ENCODE data around the gene LRRTM4. TPM values are rescaled to one million over a fixed set of nuclear protein-coding genes. Genes with fewer than 3 reads are reported as not detected.

LRRTM4 gene
- total RNA-seq, 1 experiment from 2014 or later, result 0.13 TPM

GRCh38 chr2:76958749-76959148 is 563.4 kb downstream of the LRRTM4 start:
- peak; percentile 48 for DNase-seq (ENCODE audit: low spot score)
- ChIA-PET CTCF (no interaction called here), POLR2A (ENCODE audit: low non-redundant PET) (no interaction called here)
- H3K4me3 ChIP-seq (ENCODE audit: low read depth, low read length, poor library complexity, severe bottlenecking), result no peak overlapping the region
- no TSS peak for BruUV-seq (replicated peaks)
- TF ChIP-seq CTCF (conservative IDR thresholded peaks at IDR 0.05; ENCODE audit: low read depth, low read length) (no peak), EZH2 (IDR thresholded peaks at IDR 0.05; ENCODE audit: borderline replicate concordance, low read depth, low read length, poor library complexity, severe bottlenecking) (no peak)
- intact Hi-C loops (cut with micrococcal nuclease; ENCODE audit: unreplicated experiment), result no loop called here
- no peaks in the 10 kb centered on the region for H3K36me3 ChIP-seq (ENCODE audit: insufficient read depth, low read length, poor library complexity, severe bottlenecking)
- H3K27ac ChIP-seq (ENCODE audit: low read depth, low read length, poor library complexity, severe bottlenecking), result no peak overlapping the region
- no peaks in the 10 kb centered on the region for H3K27me3 ChIP-seq (replicated peaks; ENCODE audit: insufficient read depth, low read depth, low read length, poor library complexity)
- H3K4me1 ChIP-seq (ENCODE audit: insufficient read depth, low read length, poor library complexity, severe bottlenecking), result no peaks in the 10 kb centered on the region
- no peaks in the 10 kb centered on the region for H3K9me3 ChIP-seq (ENCODE audit: low read depth, low read length, poor library complexity, severe bottlenecking)

DNA sequence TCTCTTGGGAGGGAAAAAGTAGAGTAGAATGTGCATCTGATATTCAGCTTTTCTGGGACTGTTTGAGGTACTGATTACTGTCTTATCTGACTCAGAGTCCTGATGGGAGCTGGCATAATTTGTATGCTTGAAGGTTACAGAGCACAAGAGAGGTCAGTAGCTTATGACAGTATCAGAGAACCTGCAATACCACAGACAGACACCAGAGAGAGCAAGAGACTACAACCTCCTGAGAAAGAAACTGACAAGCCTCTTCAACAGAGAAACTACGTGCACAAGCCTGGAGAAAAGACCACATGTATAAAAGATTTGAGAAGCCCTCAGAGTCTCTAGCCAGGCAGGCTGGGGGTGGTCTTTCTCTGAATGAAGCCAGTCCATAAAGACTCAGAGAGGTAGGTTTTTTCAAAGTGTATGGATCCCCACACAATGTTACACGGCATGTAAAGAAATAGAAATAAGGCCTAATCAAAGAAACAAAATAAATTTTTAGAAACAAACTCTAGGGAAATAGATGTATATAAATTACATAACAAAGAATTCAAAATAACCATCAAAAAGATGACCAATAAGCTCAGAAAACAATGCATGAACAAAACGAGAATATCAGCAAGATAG is 568.3 kb downstream of the LRRTM4 start:
- peak; percentile 85 for DNase-seq (ENCODE audit: low spot score)
- Histone ChIP-seq H3K9me3 (ENCODE audit: low read depth, low read length, poor library complexity, severe bottlenecking) (no peaks in the 10 kb centered on the region), H3K4me3 (ENCODE audit: low read depth, low read length, poor library complexity, severe bottlenecking) (no peak overlapping the region), H3K27me3 (replicated peaks; ENCODE audit: insufficient read depth, low read depth, low read length, poor library complexity) (no peaks in the 10 kb centered on the region), H3K36me3 (ENCODE audit: insufficient read depth, low read length, poor library complexity, severe bottlenecking) (no peaks in the 10 kb centered on the region), H3K4me1 (ENCODE audit: insufficient read depth, low read length, poor library complexity, severe bottlenecking) (peaks cover 3% of the 10 kb centered on the region), H3K27ac (ENCODE audit: low read depth, low read length, poor library complexity, severe bottlenecking) (no peak overlapping the region)
- no TSS peak for BruUV-seq (replicated peaks)
- ChIA-PET POLR2A (ENCODE audit: low non-redundant PET) (no interaction called here), CTCF (interaction anchor here (0.6 to 1.2 kb wide), 2 partner anchors 568 to 1955 kb away, joined by 4 read pairs; partner anchors contain the start of gene LRRTM4)
- intact Hi-C loops (cut with micrococcal nuclease; ENCODE audit: unreplicated experiment), result loop anchor here (2.0 to 5.0 kb wide), 3 partner anchors 569 to 1109 kb away; partner anchors contain the start of gene LRRTM4
- TF ChIP-seq EZH2 (IDR thresholded peaks at IDR 0.05; ENCODE audit: borderline replicate concordance, low read depth, low read length, poor library complexity, severe bottlenecking) (no peak), CTCF (conservative IDR thresholded peaks at IDR 0.05; ENCODE audit: low read depth, low read length) (peak; percentile 81)

- ChIA-PET POLR2A (ENCODE audit: low non-redundant PET) (no interaction called here), CTCF (no interaction called here)
- H3K36me3 ChIP-seq (ENCODE audit: insufficient read depth, low read length, poor library complexity, severe bottlenecking), result no peaks in the 10 kb centered on the region
- no peaks in the 10 kb centered on the region for H3K27me3 ChIP-seq (replicated peaks; ENCODE audit: insufficient read depth, low read depth, low read length, poor library complexity)
- no TSS peak for BruUV-seq (replicated peaks)
- no peak overlapping the region for H3K27ac ChIP-seq (ENCODE audit: low read depth, low read length, poor library complexity, severe bottlenecking)
- DNase-seq (ENCODE audit: low spot score), result peak; percentile 7
- intact Hi-C loops (cut with micrococcal nuclease; ENCODE audit: unreplicated experiment), result no loop called here
- no peaks in the 10 kb centered on the region for H3K9me3 ChIP-seq (ENCODE audit: low read depth, low read length, poor library complexity, severe bottlenecking)
- H3K4me3 ChIP-seq (ENCODE audit: low read depth, low read length, poor library complexity, severe bottlenecking), result no peak overlapping the region
- peaks cover 3% of the 10 kb centered on the region for H3K4me1 ChIP-seq (ENCODE audit: insufficient read depth, low read length, poor library complexity, severe bottlenecking)
- no peak for TF ChIP-seq EZH2 (IDR thresholded peaks at IDR 0.05; ENCODE audit: borderline replicate concordance, low read depth, low read length, poor library complexity, severe bottlenecking)
- no peak for TF ChIP-seq CTCF (conservative IDR thresholded peaks at IDR 0.05; ENCODE audit: low read depth, low read length)
Observed at GRCh38 chr2:76946631-76947145, 575.5 kb downstream of the LRRTM4 start.

All from A673 (cell line).